Skeletal muscle tissue (tissue), 4 donors: Measurements from ENCODE around the gene UTS2R. TPM values are rescaled to one million over a fixed set of nuclear protein-coding genes. Genes with fewer than 3 reads are reported as not detected.

ENCODE experiments used
- H3K27ac ChIP-seq: one replicate; pipeline ENCODE4 v1.7.0; 2013; ENCODE audit warnings: mild to moderate bottlenecking, low read depth, low read length, inconsistent platforms
- H3K27me3 ChIP-seq, 3 donors: one replicate each; pipeline ENCODE4 v1.7.0; 2013; ENCODE audit warnings: low read length in 3 of 3; ENCODE audit not compliant: control insufficient read depth in 3 of 3, insufficient read depth in 3 of 3
- H3K36me3 ChIP-seq, 3 donors: one replicate each; pipeline ENCODE4 v1.7.0; 2013; ENCODE audit warnings: low read length in 3 of 3; ENCODE audit not compliant: control insufficient read depth in 3 of 3, insufficient read depth in 3 of 3
- H3K4me1 ChIP-seq, 3 donors: one replicate each; pipeline ENCODE4 v1.7.0; 2013; ENCODE audit warnings: low read length in 3 of 3, mild to moderate bottlenecking in 3 of 3; ENCODE audit not compliant: control insufficient read depth in 3 of 3, insufficient read depth in 3 of 3
- H3K4me3 ChIP-seq, 3 donors: one replicate each; pipeline ENCODE4 v1.7.0; 2013; ENCODE audit warnings: low read length in 3 of 3
- H3K9ac ChIP-seq, 3 donors: one replicate each; pipeline ENCODE4 v1.7.0; 2013; ENCODE audit warnings: low read length in 3 of 3, mild to moderate bottlenecking in 3 of 3, moderate library complexity in 2 of 3, low read depth in 1 of 3
- H3K9me3 ChIP-seq, 3 donors: one replicate each; pipeline ENCODE4 v1.7.0; 2013; ENCODE audit warnings: low read length in 3 of 3; ENCODE audit not compliant: control insufficient read depth in 3 of 3
- total RNA-seq: library from RNA; depleted of rRNA; stranded (reverse); fragments of >200 nt; gene quantifications from one replicate; pipeline ENCODE4 v1.2.3, GENCODE V29; 2014
- donor health status: Osteomylitis.

The UTS2R gene
- total RNA-seq, 1 donor from 2014 or later, result 1.6 TPM

GRCh38 chr17:82334622-82335394, 36.8 kb upstream of the UTS2R start:
- Histone ChIP-seq H3K4me1 (peaks cover 31 to 49% (median 42%) of the 10 kb centered on the region in 3 donors), H3K27me3 (peaks cover 27 to 44% (median 37%) of the 10 kb centered on the region in 3 donors), H3K9me3 (no peaks in the 10 kb centered on the region), H3K36me3 (no peaks in the 10 kb centered on the region), H3K27ac (peak overlapping the region; percentile 54), H3K9ac (peak overlapping the region; percentile 5 to 60 (median 23)), H3K4me3 (peak overlapping the region; percentile 63 to 66 (median 65))

DNA sequence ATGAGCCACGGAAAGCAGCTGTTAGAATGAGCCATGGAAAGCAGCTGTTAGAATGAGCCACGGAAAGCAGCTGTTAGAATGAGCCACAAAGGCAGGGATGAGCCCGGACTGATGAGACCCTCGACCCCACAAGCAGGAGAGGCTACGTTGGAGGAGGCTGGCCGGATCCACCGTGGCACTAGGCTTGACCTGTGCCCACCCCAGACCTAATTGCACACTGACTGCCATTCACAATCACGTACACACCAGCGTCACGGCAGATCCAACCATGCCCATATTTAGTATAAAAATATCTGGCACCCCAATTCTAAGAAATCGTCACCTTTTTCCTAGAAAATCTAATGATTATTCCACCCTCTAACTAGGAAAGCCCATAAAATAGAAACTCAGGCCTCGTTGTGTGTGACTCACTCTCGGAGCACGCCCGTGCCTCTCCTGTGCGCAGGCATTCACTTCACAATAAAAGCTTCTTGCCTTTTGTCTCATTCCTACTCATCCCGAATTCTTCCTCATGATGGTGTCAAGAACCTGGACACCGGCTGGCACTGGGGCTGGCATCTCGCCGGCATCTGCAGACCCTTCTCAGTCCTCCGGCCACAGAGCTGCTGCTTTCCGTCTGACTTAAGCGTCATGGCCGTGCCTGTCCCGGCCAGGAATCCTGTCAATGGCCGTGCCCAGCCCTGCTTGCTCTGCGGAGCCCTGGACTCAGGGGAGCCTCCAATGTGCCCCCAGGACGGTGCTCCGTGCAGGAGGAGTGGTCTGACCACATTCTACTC, 32.5 kb upstream of the UTS2R start:
- no peaks in the 10 kb centered on the region for H3K36me3 ChIP-seq
- peak overlapping the region; percentile 50 to 66 (median 63) for H3K4me3 ChIP-seq
- no peaks in the 10 kb centered on the region for H3K9me3 ChIP-seq
- H3K4me1 ChIP-seq, result peaks cover 20 to 26% (median 24%) of the 10 kb centered on the region in 3 donors
- peaks cover 0 to 13% (median 6%) of the 10 kb centered on the region in 3 donors for H3K27me3 ChIP-seq
- peak overlapping the region in 2 of 3 donors; percentile 57 to 66 for H3K9ac ChIP-seq
- H3K27ac ChIP-seq, result no peak overlapping the region

DNA sequence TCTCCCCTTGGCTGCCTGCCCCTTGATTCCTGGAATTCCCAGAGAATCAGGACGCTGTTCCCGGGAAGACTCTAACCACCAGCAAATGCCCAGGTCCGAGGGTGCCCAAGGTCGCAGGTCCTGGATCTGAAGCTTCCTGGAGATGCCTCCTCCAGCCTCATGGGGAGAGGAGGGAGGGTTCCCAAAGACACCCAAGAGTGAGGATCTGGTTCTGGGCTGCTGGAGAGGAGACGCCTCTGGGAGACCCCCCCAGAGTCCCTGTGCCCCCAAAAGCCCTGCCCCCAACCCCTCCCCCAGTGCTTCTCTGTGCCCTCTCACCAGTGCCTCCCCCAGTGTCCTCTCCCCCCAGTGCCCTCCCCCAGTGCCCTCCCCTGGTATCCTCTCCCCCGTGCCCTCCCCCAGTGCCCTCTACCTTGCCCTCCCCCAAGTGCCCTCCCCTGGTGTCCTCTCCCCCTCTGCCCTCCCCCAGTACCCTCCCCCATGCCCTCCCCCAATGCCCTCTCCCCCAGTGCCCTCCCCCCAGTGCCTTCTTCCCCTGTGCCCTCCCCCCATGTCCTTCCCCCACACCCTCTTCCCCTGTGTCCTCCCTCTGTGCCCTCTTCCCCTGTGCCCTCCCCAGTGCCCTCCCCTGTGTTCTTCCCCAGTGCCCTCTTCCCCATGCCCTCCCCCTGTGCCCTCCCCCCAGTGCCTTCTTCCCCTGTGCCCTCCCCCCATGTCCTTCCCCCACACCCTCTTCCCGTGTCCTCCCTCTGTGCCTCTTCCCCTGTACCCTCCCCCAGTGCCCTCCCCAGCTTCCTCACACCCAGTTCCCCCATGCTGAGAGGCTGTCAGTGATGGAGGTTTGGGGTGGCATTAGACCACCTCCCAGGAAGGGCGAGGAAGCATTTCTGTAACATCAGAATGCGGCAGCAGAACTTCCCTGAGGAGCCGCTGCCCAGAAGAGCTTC, 31.7 kb upstream of the UTS2R start:
- Histone ChIP-seq H3K9me3 (no peaks in the 10 kb centered on the region), H3K36me3 (no peaks in the 10 kb centered on the region), H3K4me3 (peak overlapping the region; percentile 50 to 66 (median 63)), H3K4me1 (peaks cover 14 to 18% (median 15%) of the 10 kb centered on the region in 3 donors), H3K9ac (peak overlapping the region in 2 of 3 donors; percentile 57 to 66), H3K27me3 (peaks cover 0 to 5% (median 2%) of the 10 kb centered on the region in 3 donors), H3K27ac (no peak overlapping the region)

- Histone ChIP-seq H3K4me3 (no peak overlapping the region), H3K27ac (no peak overlapping the region), H3K27me3 (peaks cover 0 to 3% (median 0%) of the 10 kb centered on the region in 3 donors), H3K9me3 (no peaks in the 10 kb centered on the region), H3K9ac (no peak overlapping the region), H3K4me1 (peaks cover 9 to 13% (median 11%) of the 10 kb centered on the region in 3 donors), H3K36me3 (no peaks in the 10 kb centered on the region)
Observed at GRCh38 chr17:82342361-82343079, 29.0 kb upstream of the UTS2R start.

DNA sequence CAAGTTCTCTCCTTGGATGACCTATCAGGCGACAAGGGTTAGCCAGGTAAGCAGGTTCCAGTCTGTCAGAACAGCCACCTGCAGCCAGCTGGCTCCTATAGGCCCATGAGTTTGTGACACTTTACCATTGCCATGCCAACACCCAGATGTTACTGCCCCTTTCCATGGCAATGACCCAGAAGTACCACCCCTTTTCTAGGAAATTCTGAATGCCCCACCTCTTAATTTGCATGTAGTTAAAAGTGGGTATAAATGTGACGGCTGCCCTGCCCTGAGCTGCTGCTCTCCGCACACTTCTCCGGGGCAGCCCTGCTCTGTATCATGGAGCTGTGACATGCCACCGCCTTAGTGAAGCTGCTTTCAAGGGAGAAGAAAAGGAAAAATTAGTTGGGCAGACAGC, 28.0 kb upstream of the UTS2R start:
- Histone ChIP-seq H3K27ac (no peak overlapping the region), H3K4me3 (no peak overlapping the region), H3K4me1 (peaks cover 9 to 11% (median 11%) of the 10 kb centered on the region in 3 donors), H3K36me3 (no peaks in the 10 kb centered on the region), H3K9me3 (no peaks in the 10 kb centered on the region), H3K9ac (no peak overlapping the region), H3K27me3 (peaks cover 0 to 3% (median 0%) of the 10 kb centered on the region in 3 donors)

DNA sequence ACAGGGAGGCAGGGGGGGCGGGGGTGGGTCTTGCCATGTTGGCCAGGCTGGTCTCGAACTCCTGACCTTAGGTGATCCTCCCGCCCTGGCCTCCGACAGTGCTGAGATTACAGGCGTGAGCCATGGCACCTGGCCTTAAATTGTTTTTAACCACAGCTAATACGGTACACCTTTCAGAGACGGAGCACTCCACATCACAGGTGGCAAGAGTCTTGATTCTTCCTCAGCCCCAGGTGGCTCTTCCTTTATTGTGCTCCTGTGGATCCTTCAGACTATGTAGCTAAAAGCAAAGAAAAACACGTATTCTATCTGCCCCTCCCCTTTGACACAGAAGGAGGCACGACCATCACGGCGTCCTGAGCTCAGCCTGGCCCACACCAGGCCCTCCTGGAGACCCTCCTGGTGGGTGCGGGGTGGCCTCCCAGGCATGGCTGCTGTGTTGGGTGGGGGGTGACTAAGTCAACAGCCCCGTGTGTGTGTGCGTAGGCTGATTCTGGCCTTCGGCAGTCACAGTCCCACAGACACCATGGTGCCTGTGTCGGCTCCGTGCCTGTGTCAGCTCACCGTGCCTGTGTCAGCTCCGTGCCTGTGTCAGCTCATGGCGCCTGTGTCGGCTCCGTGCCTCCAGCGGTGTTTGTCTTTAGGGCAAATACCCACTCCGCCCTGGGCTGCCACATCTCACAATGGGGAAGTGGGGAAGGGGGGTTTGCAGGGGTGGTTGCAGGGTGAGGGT, 27.2 kb upstream of the UTS2R start:
- Histone ChIP-seq H3K27me3 (peaks cover 0 to 3% (median 0%) of the 10 kb centered on the region in 3 donors), H3K9ac (no peak overlapping the region), H3K4me1 (peaks cover 3% of the 10 kb centered on the region in 3 donors), H3K9me3 (no peaks in the 10 kb centered on the region), H3K4me3 (no peak overlapping the region), H3K27ac (no peak overlapping the region), H3K36me3 (no peaks in the 10 kb centered on the region)

DNA sequence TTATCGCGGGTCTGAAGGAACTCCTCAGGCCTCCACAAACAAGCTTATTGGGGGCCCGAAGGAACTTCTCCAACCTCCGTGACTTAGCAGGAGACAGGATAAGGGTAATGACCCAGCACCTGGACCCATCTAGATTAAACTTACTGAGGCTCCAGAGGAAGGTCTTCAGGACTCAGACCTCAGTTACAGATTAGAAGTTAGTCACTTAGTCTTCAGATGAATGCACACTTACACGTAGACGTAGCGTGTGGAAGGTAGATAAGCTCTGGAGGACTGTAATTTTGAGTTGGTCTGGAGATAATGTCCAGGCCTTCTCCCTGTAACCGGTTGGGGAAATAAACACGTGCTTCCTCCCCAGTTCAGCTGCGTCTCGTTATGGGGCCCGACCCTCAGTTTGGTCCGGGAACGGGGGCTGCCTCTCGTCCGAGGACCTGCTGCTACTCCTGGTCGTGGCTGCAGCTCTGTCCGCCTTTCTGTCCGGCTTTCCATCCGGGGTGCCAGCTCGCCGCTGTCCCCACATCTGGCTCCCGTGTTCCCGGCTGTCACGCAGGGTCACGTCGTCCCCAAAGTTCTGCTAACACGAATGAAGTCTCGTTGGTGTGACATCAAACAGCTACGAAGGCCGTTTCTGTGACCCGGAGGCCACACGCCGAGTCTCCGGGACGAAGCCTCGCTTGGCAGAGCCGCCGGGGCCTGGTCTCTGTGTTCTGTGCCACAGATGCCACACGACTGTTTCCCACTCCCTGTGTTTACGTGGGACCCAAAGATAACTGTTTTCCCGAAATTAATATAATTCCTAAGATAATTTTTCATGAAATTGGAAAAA, 26.2 kb upstream of the UTS2R start:
- Histone ChIP-seq H3K36me3 (no peaks in the 10 kb centered on the region), H3K4me3 (no peak overlapping the region), H3K27ac (no peak overlapping the region), H3K4me1 (no peaks in the 10 kb centered on the region), H3K27me3 (peaks cover 0 to under 1% (median 0%) of the 10 kb centered on the region in 3 donors), H3K9me3 (no peaks in the 10 kb centered on the region), H3K9ac (no peak overlapping the region)
